Loucy (cell line): ENCODE results near the gene LTBP1.

ENCODE experiments used
- H2AFZ ChIP-seq: fragments of 200-600 bp; sonication (generic); 2 replicates; pipeline ENCODE4 v1.6.0; 2016; ENCODE audit warnings: antibody characterized with exemption, mild to moderate bottlenecking, low read length, moderate library complexity
- H3F3A ChIP-seq: fragments of 200-600 bp; 2 replicates; pipeline ENCODE4 v1.6.0; 2016; ENCODE audit warnings: antibody characterized with exemption, low read depth, mild to moderate bottlenecking
- H3K27me3 ChIP-seq: fragments of 200-600 bp; sonication (generic); 2 replicates; pipeline ENCODE4 v1.6.1; 2014; ENCODE audit warnings: low read length, mild to moderate bottlenecking; ENCODE audit not compliant: insufficient read depth, poor library complexity, severe bottlenecking
- H3K36me3 ChIP-seq: fragments of 200-600 bp; sonication (generic); 2 replicates; pipeline ENCODE4 v1.6.1; 2016; ENCODE audit warnings: low read length; ENCODE audit not compliant: insufficient read depth
- H3K4me1 ChIP-seq: fragments of 200-600 bp; sonication (generic); 2 replicates; pipeline ENCODE4 v1.5.1; 2014; ENCODE audit warnings: low read length, mild to moderate bottlenecking; ENCODE audit not compliant: insufficient read depth, poor library complexity, severe bottlenecking
- H3K4me2 ChIP-seq: fragments of 200-600 bp; sonication (generic); 2 replicates; pipeline ENCODE4 v1.6.0; 2014; ENCODE audit warnings: antibody characterized with exemption, low read length, low read depth, mild to moderate bottlenecking; ENCODE audit not compliant: poor library complexity, severe bottlenecking
- H3K4me3 ChIP-seq: fragments of 200-600 bp; sonication (generic); 2 replicates; pipeline ENCODE4 v1.5.1; 2014; ENCODE audit warnings: low read length, mild to moderate bottlenecking, mixed read lengths; ENCODE audit not compliant: poor library complexity, severe bottlenecking
- H3K79me2 ChIP-seq: fragments of 200-600 bp; sonication (generic); 2 replicates; pipeline ENCODE4 v1.6.1; 2014; ENCODE audit warnings: low read length; ENCODE audit not compliant: insufficient read depth
- H3K9ac ChIP-seq: fragments of 200-600 bp; sonication (generic); 2 replicates; pipeline ENCODE4 v1.6.0; 2014; ENCODE audit warnings: mild to moderate bottlenecking, low read depth, low read length, moderate library complexity; ENCODE audit not compliant: poor library complexity, severe bottlenecking
- H3K9me2 ChIP-seq: fragments of 200-600 bp; sonication (generic); replicated peaks from 2 replicates; pipeline ENCODE4 v1.6.1; 2016; ENCODE audit warnings: low read depth, low read length, mixed read lengths
- H3K9me3 ChIP-seq: fragments of 200-600 bp; sonication (generic); 2 replicates; pipeline ENCODE4 v1.6.1; 2014; ENCODE audit warnings: mild to moderate bottlenecking, antibody characterized with exemption, low read length, low read depth; ENCODE audit not compliant: insufficient read depth
- H4K20me1 ChIP-seq: fragments of 200-600 bp; sonication (generic); 2 replicates; pipeline ENCODE4 v1.6.0; 2014; ENCODE audit warnings: antibody characterized with exemption, low read length, mild to moderate bottlenecking; ENCODE audit not compliant: insufficient read depth, poor library complexity, severe bottlenecking
- EZH2phosphoT487 ChIP-seq: fragments of 200-600 bp; IDR thresholded peaks from 2 replicates; pipeline ENCODE4 v1.6.1; 2018; ENCODE audit warnings: antibody characterized with exemption, mild to moderate bottlenecking, moderate library complexity, borderline replicate concordance
- TF ChIP-seq, protein P1 (sequence below): fragments of 200-600 bp; sonication (generic); conservative IDR thresholded peaks from 2 replicates; pipeline ENCODE4 v1.5.1; 2014; ENCODE audit warnings: mild to moderate bottlenecking, antibody characterized with exemption, low read length

The LTBP1 gene

DNA sequence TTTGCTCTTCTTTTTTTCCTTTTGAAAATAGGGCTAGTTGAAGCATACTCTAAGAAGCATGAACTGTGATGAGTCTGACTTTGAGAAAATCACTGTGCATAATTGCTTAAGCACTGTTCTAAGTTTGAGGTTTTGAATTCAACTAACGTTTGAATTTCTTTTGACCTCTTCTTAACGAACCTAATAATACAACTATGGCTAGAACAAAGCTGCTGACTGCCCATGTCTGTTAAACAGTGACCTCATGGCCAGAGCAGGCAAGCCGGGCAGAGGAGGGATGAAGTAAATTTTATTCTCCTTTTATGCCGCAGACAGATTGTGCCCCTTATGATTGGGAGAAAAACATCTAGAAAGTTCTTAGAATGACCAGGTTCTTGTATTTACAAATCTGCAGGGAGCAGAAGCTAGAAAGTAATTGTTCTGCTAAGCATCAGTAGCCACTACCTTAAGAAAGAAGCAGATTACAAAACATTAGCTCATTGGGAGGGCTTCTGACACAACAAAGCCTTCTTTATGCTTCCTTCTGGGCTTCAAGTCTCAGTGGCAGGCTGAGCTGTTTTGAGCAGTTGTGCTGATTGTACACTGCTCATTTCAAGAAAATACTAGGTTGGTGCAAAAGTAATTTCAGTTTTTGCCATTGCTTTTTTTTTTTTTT lies 431.9 kb downstream of the LTBP1 start:
- no peaks in the 10 kb centered on the region for H3K9me3 ChIP-seq
- H3K4me1 ChIP-seq: peaks cover 14% of the 10 kb centered on the region
- no peak overlapping the region for H3K9ac ChIP-seq
- no peak overlapping the region for H2AFZ ChIP-seq
- H3K36me3 ChIP-seq: no peaks in the 10 kb centered on the region
- H3K4me2 ChIP-seq: no peak overlapping the region
- no peaks in the 10 kb centered on the region for H3F3A ChIP-seq
- TF ChIP-seq, protein P1, sequence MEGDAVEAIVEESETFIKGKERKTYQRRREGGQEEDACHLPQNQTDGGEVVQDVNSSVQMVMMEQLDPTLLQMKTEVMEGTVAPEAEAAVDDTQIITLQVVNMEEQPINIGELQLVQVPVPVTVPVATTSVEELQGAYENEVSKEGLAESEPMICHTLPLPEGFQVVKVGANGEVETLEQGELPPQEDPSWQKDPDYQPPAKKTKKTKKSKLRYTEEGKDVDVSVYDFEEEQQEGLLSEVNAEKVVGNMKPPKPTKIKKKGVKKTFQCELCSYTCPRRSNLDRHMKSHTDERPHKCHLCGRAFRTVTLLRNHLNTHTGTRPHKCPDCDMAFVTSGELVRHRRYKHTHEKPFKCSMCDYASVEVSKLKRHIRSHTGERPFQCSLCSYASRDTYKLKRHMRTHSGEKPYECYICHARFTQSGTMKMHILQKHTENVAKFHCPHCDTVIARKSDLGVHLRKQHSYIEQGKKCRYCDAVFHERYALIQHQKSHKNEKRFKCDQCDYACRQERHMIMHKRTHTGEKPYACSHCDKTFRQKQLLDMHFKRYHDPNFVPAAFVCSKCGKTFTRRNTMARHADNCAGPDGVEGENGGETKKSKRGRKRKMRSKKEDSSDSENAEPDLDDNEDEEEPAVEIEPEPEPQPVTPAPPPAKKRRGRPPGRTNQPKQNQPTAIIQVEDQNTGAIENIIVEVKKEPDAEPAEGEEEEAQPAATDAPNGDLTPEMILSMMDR: no peak
- TF ChIP-seq EZH2phosphoT487: no peak
- H3K4me3 ChIP-seq: no peak overlapping the region
- H3K79me2 ChIP-seq: no peaks in the 10 kb centered on the region
- H4K20me1 ChIP-seq: no peaks in the 10 kb centered on the region
- no peaks in the 10 kb centered on the region for H3K27me3 ChIP-seq
- no peaks in the 10 kb centered on the region for H3K9me2 ChIP-seq

DNA sequence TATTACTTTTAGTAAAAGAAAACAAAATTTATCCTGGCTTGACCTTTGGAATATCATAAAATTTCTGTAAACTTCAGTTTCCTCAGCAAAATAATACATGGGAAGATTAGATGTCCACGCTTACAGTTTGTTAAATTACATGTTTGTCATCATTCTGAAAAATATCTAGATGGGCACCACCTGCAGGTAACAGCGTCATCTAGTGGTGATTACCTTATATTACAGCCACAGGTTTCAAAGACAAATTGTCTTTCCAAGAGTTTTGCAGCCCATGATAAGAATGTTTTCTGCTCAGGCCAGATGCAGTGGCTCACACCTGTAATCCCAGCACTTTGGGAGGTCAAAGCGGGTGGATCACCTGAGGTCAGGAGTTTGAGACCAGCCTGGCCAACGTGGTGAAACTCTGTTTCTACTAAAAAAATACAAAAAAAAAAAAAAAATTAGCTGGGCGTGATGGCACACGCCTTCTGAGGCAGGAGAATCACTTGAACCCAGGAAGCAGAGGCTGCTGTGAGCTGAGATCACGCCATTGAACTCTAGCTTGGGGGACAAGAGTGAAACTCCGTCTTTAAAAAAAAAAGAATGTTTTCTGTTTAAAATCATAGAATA lies 433.4 kb downstream of the LTBP1 start:
- Histone ChIP-seq H3K4me2 (peak overlapping the region; percentile 17), H4K20me1 (no peaks in the 10 kb centered on the region), H3K4me1 (peaks cover 14% of the 10 kb centered on the region), H3K27me3 (no peaks in the 10 kb centered on the region), H3K9ac (no peak overlapping the region), H3F3A (no peaks in the 10 kb centered on the region), H3K4me3 (no peak overlapping the region), H3K9me2 (no peaks in the 10 kb centered on the region), H3K79me2 (no peaks in the 10 kb centered on the region), H2AFZ (no peak overlapping the region), H3K36me3 (no peaks in the 10 kb centered on the region), H3K9me3 (no peaks in the 10 kb centered on the region)
- TF ChIP-seq EZH2phosphoT487: no peak
- TF ChIP-seq, protein P1: peak; percentile 82

DNA sequence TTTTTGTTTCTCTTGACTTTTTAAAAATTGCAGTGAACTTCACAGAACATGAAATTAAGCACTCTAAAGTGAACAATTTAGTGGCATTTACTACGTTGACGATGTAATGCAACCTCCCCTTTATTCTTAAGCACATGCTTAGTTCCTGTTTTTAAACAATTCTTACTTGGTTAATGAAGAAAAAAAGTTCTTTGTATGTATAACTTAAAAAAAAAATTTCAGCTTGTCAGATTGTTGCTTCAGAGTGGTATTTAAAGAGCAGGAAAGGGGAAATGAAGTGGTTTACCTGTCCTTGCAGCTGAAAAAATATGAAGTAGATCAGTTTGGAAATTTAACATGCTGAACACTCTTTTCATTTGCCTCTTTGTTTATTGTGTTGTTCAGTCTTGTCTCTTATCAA lies 434.0 kb downstream of the LTBP1 start:
- H3K27me3 ChIP-seq: no peaks in the 10 kb centered on the region
- H4K20me1 ChIP-seq: no peaks in the 10 kb centered on the region
- no peak overlapping the region for H2AFZ ChIP-seq
- H3K4me1 ChIP-seq: peaks cover 14% of the 10 kb centered on the region
- no peaks in the 10 kb centered on the region for H3K9me3 ChIP-seq
- no peaks in the 10 kb centered on the region for H3K9me2 ChIP-seq
- TF ChIP-seq, protein P1: no peak
- TF ChIP-seq EZH2phosphoT487: no peak
- no peak overlapping the region for H3K4me3 ChIP-seq
- peak overlapping the region; percentile 34 for H3K9ac ChIP-seq
- H3K4me2 ChIP-seq: peak overlapping the region; percentile 17
- H3K79me2 ChIP-seq: no peaks in the 10 kb centered on the region
- no peaks in the 10 kb centered on the region for H3F3A ChIP-seq
- H3K36me3 ChIP-seq: no peaks in the 10 kb centered on the region
